RWPE2 (cell line): Measurements from ENCODE around the gene CYP24A1.
A peak's percentile ranks its signal among the peaks of the same experiment; 100 is the strongest.

Experiments
- ATAC-seq: fragments of 200-7000 bp; cut with Tn5 transposase; 3 replicates; pipeline ENCODE4 v1.9.1; 2021; ENCODE audit warnings: low read depth
- DNase-seq: peaks from one replicate; pipeline ENCODE4 v3.0.0-alpha.2; 2020; ENCODE audit warnings: low spot score
- H3K27ac ChIP-seq: fragments of 450-650 bp; 2 replicates; pipeline ENCODE4 v1.5.1; 2017; ENCODE audit warnings: mild to moderate bottlenecking; ENCODE audit not compliant: poor library complexity, severe bottlenecking
- H3K27me3 ChIP-seq: fragments of 250-450 bp; sonication (Bioruptor Pico); 2 replicates; pipeline ENCODE4 v1.5.1; 2021; ENCODE audit warnings: mild to moderate bottlenecking, moderate library complexity; ENCODE audit not compliant: insufficient read depth, poor library complexity, severe bottlenecking
- H3K36me3 ChIP-seq: fragments of 250-450 bp; sonication (Bioruptor Pico); 2 replicates; pipeline ENCODE4 v1.5.1; 2020; ENCODE audit warnings: low read depth, mild to moderate bottlenecking, moderate library complexity
- H3K4me1 ChIP-seq: fragments of 250-450 bp; sonication (Bioruptor Pico); 2 replicates; pipeline ENCODE4 v1.5.1; 2021; ENCODE audit warnings: mild to moderate bottlenecking, moderate library complexity; ENCODE audit not compliant: insufficient read depth, poor library complexity, severe bottlenecking
- H3K4me3 ChIP-seq: fragments of 250-450 bp; sonication (Bioruptor Pico); 2 replicates; pipeline ENCODE4 v1.5.1; 2021; ENCODE audit warnings: mild to moderate bottlenecking, moderate library complexity; ENCODE audit not compliant: severe bottlenecking
- H3K9me3 ChIP-seq: fragments of 250-450 bp; sonication (Bioruptor Pico); 2 replicates; pipeline ENCODE4 v1.5.1; 2021; ENCODE audit warnings: mild to moderate bottlenecking, moderate library complexity; ENCODE audit not compliant: severe bottlenecking
- CTCF ChIP-seq: fragments of 450-650 bp; IDR thresholded peaks from one replicate; pipeline ENCODE4 v1.5.1; 2017; ENCODE audit warnings: mild to moderate bottlenecking, moderate library complexity; ENCODE audit not compliant: poor library complexity, severe bottlenecking

Gene CYP24A1

DNA sequence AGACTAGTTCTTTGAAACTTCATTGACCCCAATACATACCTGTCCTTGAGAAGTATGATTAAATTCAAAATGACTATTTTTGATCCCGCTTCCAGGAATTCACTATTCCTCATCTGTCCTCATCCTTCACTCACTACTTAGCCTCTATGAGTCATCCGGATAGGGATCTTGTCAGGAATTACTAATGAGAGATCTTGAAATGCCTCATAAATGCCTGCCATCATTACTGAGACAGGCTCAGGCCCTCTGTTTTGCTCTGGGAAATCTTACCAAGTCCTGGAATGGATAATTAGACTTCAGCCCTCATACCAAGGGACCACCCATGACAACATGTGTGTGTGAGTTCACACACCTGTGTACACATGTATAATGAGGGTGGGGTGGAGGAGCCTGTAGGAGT, 2.8 kb upstream of the CYP24A1 start:
- H3K36me3 ChIP-seq = no peaks in the 10 kb centered on the region
- DNase-seq = no peak
- H3K4me3 ChIP-seq = no peak overlapping the region
- peaks cover 59% of the 10 kb centered on the region for H3K4me1 ChIP-seq
- peaks cover 17% of the 10 kb centered on the region for H3K27me3 ChIP-seq
- no peak for TF ChIP-seq CTCF
- peak overlapping the region; percentile 70 for H3K27ac ChIP-seq
- peak; percentile 79 for ATAC-seq
- no peaks in the 10 kb centered on the region for H3K9me3 ChIP-seq

GRCh38 chr20:54174457-54175175, 830 bp upstream of the CYP24A1 start:
- ATAC-seq = no peak

DNA sequence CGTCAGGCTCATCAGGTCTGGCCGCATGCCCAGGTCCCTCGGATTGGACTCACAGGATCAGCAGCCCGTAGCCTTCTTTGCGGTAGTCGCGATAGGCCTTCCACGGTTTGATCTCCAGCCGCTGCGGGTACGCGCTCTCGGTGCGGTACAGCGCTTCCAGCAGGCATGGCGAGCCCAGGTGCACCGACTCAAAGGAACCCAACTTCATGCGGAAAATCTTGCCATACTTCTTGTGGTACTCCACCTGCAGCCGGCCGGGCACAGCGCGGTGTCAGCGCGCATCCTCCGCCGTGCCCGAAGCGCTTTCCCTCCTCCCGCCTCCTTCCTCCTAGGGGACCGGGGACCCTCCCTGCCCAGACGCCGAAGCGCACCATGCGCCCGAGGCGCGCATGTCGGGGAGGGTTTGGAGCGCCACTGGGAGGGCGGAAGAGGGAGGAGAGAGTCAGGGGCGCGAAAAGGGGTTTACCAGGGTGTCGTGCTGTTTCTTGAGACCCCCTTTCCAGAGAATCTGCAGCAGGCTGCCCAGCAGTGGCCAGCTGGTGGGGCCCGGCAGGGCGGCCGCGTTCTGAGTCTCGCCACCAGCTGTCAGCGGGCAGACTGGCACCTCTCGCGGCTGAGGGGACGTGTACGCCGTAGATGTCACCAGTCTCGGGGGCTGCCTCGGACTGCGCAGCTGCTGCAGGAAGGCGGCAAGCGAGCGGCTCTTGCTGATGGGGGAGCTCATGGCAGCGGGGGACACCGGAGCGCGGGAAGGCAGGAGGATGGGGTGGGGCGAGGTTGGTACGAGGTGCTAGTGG, 732 bp downstream of the CYP24A1 start:
- no peaks in the 10 kb centered on the region for H3K36me3 ChIP-seq
- H3K27me3 ChIP-seq = peaks cover 17% of the 10 kb centered on the region
- H3K4me3 ChIP-seq = peak overlapping the region; percentile 3
- H3K27ac ChIP-seq = no peak overlapping the region
- H3K4me1 ChIP-seq = peaks cover 48% of the 10 kb centered on the region
- no peak for TF ChIP-seq CTCF
- ATAC-seq = peak; percentile 1; the same call in 2 of the 3 replicates
- DNase-seq = peak; percentile 85
- no peaks in the 10 kb centered on the region for H3K9me3 ChIP-seq

More at GRCh38 chr20:54174457-54175175, 830 bp upstream of the CYP24A1 start:
- Histone ChIP-seq H3K9me3 (no peaks in the 10 kb centered on the region), H3K36me3 (no peaks in the 10 kb centered on the region), H3K27ac (peak overlapping the region; percentile 70), H3K4me3 (no peak overlapping the region), H3K4me1 (peaks cover 44% of the 10 kb centered on the region), H3K27me3 (peaks cover 17% of the 10 kb centered on the region)
- DNase-seq = no peak
- no peak for TF ChIP-seq CTCF

- peaks cover 53% of the 10 kb centered on the region for H3K4me1 ChIP-seq
- no peak for TF ChIP-seq CTCF
- DNase-seq = no peak
- ATAC-seq = no peak
- peaks cover 17% of the 10 kb centered on the region for H3K27me3 ChIP-seq
- no peaks in the 10 kb centered on the region for H3K9me3 ChIP-seq
- no peak overlapping the region for H3K27ac ChIP-seq
- no peaks in the 10 kb centered on the region for H3K36me3 ChIP-seq
- H3K4me3 ChIP-seq = no peak overlapping the region
These were observed 1.3 kb downstream of the CYP24A1 start for GRCh38 chr20:54172532-54172855.
